ENCODE measurements around the gene ERN1.

ERN1 gene

DNA sequence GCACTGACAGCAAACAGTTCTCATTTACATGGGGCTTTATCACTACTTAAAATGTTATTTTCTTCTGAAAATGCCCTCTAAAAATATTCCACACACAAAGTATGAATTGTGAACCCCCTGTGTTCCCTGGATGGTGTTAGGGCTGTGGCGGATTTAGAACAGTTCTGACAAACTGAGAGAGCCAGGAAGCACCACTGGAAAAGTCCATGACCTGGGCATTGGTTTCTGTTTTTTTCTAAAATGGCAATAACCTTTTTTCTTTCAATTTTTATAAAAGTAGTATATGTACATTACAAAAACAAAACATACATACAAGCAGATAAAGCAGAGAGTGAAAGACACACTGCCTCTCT lies 21.0 kb upstream of the ERN1 start:
- TF ChIP-seq GATA3 (IDR thresholded peaks at IDR 0.05; ENCODE audit: low read depth, low read length) (no peak), GATA2 (IDR thresholded peaks at IDR 0.05; ENCODE audit: low read depth, low read length) (no peak)

DNA sequence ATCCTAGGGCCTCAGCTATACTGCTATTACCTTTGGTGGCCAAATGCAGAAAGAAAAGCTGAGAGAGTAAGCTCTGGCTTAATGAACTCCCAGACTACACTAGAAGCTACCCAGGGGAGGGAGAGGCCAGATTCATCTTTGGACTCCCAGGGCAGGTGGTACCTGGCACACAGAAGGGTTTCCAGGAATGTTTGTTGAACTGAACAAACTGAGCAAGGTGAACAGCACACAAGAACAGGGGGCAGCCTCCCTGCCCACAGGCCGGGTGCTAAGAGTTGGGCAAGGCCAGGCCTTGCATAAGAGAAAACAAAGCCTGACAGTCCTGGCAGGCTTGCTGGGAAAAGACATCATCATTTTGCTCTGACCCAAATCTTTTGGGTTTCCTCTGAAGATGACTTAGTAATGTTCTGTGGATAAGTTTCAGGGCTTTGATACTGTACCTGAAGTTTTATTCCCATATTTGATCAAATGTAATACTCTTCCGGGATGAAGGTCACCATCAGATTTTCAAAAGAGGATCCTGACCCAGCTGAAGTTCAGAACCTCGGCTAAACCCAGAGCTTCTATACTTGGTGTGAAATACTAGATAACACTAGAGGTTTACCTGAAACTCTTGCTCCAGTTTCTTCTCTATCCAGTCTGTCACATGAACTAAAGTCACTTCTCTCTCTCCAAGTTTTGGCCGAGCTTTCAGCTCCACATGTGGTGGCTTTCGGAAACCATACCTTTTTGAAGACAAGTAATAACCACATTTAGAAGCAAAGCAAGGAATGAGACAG lies 20.5 kb upstream of the ERN1 start:
- TF ChIP-seq GATA2 (IDR thresholded peaks at IDR 0.05; ENCODE audit: low read depth, low read length): no peak
- TF ChIP-seq GATA3 (IDR thresholded peaks at IDR 0.05; ENCODE audit: low read depth, low read length): no peak

DNA sequence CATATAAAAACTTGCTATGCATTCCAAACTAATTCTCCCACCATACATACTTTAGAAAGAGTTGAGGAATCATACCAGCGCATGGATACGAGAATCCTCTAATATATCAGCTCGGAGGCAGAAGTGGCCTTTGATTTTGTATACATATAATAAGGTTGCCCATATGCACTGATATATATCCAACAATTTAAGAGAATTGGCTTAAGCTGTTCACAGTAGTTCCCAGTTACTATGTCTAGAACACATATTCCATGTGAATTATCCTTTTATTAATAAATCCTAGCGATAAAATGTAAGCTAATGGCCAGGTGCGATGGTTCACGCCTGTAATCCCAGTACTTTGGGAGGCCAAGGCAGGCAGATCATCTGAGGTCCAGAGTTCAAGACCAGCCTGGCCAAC lies 19.3 kb upstream of the ERN1 start:
- TF ChIP-seq GATA3 (IDR thresholded peaks at IDR 0.05; ENCODE audit: low read depth, low read length) (no peak), GATA2 (IDR thresholded peaks at IDR 0.05; ENCODE audit: low read depth, low read length) (no peak)

DNA sequence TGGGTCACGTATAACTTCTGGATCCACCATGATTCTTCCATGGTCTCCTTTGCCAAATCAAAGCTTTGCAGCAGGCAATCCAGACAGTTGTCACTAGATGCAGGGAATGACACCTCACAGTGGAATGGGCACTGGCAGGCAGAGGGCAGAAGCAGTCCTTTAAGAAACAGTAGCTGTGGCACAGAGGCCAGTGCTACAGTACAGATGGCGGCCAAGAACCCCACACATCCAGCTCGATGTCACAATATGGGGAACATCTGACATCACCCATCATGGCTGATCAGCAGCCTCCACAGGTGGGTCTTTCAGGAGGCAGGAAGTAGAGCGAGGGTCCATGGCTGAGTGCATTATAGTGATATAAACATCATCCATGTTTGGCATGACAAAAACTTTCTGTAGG lies 18.8 kb upstream of the ERN1 start:
- TF ChIP-seq GATA3 (IDR thresholded peaks at IDR 0.05; ENCODE audit: low read depth, low read length) (no peak), GATA2 (IDR thresholded peaks at IDR 0.05; ENCODE audit: low read depth, low read length) (no peak)

DNA sequence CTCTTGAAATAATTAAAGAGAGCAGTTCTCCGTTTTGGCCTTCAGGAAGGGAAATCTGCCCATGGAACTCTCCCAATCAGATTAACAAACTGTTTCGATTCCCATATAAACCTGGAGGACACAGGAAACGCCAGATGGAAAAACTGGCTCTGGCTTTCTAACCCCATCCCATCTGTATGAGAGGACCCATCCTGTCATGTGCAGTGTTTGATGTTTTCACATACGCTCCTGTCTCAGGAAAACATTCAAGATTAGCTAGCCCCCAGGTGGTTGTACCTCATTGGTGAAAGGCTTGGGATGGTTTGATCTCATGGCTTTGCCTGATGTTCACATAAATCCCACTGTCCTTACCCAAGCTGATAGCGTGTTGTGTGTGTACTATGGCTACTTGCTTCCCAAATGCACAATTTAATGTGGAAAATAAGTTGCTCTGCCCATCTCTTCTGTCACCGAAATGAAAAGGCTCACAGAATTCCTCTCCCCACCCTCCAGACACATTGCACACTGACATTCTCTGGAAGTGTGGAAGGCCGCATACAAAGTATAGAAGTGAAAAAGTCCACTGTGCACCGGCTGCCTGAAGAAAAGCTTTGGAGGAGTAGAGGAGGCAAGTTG lies 18.2 kb upstream of the ERN1 start:
- TF ChIP-seq GATA2 (IDR thresholded peaks at IDR 0.05; ENCODE audit: low read depth, low read length) (peak; percentile 81), GATA3 (IDR thresholded peaks at IDR 0.05; ENCODE audit: low read depth, low read length) (no peak)

DNA sequence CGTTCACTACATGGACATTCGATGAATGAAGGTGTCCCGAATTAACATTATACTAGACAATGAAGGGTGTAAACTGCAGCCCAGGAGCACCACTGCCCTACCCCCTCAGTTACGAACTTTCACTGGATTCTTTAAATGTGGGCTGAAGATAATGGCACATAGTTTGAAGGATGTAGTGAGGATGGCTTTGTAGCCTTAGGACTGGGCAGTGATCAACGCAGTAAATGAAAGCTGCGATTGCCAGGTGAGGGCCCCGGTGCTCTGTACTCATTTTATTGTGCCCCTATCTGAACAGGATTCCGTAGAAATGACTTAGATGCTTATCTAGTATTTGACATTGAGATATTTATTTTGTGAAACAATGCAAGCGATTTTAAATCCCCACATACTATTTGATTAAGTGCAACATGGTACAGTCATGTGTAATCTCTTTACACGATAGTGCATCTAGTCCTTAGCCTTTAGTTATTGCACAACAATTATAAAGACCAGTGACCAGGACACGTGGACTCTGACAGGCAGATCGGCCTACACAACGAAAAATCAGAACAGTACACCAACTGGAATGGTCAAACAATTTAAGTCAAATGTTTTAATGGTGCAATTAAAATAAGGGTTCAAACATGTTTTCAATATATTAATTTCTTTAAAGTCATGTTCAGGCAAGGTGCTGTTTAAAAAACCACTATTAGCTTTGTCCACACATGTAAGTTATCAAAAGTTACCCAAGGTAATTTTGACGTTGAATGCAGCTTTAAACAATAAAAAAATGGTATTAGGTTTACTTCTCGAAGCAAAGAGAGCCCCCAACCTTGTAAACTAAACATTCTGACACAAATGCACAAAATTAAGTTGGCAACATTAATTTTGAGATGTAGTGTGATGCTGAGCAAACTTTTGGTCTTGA lies 17.4 kb upstream of the ERN1 start:
- TF ChIP-seq GATA2 (IDR thresholded peaks at IDR 0.05; ENCODE audit: low read depth, low read length) (peak; percentile 89), GATA3 (IDR thresholded peaks at IDR 0.05; ENCODE audit: low read depth, low read length) (peak; percentile 69; the same call in 1 of the 2 replicates)

DNA sequence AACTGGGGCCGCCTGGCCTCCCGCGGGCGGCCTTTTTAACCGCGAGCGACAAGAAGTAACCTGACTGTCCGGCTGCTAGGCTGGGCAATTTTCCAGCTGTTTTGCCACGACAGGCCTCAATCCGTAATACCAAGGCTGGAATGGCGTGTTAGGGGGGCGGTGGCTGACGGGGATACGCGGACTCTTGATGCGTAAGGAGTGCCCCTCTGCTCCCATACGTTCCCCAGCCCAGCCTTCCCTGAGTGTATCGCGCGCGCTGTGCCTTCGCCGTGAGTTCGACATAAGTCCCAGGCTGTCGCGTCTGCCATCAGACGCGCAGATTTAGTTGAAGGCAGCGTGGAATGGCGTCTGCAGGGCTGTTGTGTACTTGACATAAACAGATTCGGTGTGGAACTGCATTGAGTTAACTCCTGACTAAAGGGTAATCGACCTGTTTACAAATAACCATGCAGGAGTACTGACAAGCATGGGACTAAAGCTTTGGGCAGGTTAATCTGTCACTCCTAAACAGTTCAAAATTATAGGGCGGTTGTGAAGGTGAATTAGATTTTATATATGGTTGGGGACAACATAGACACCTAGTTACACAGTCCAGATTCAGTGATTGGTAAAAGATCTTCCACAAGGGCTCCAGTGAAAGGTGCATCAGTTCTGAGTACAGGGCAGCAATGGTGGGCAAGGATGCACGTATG lies 16.6 kb upstream of the ERN1 start:
- TF ChIP-seq GATA3 (IDR thresholded peaks at IDR 0.05; ENCODE audit: low read depth, low read length): no peak
- TF ChIP-seq GATA2 (IDR thresholded peaks at IDR 0.05; ENCODE audit: low read depth, low read length): no peak

DNA sequence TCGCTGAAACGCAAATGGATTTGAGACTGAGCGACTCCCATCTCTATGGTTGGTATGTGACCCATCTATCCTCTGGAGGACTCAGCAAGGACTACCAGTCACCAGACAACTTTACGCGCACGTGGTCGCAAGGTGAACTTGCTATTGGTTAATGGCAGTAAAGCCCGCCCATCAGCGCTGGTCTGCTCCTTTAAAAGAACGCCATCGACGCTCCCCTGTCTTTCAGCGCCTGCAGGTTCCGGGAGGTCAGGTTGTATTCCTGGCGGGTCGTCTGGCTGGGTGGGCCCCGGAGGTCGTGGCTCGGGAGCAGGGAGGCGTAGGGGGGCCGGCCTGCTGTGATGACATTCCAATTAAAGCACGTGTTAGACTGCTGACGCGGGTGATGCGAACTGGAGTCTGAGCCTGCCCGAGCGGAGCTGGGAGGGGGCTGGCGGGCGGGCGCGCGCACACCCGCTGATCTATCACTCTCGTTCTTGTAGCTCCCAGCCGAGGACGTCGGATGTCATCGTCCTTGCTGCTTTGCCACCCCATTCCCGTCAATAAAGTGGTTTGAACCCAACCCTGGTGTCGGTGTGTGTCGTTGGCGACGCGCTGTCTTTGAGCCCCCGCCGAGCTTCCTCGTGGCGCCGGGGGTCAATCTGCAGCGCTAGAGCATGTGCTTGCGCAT lies 15.9 kb upstream of the ERN1 start:
- TF ChIP-seq GATA2 (IDR thresholded peaks at IDR 0.05; ENCODE audit: low read depth, low read length) (no peak), GATA3 (IDR thresholded peaks at IDR 0.05; ENCODE audit: low read depth, low read length) (no peak)

DNA sequence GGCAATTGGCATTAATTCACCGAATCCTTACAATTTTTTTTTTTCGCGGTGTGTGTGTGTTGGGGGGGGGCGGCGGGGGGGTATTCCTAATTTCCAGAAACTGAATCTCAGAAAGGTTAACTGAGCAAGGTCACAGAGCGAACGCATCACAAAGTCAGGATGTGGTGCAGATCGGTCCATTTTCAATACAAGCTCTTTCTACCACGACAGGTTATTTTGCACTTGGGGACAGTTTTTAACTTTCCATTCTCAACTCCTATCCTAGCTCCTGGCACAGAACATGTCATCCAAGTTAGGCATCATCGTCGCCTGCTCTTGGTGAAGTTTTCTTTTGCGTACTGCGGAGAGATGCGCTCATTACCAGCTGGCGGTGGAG lies 15.4 kb upstream of the ERN1 start:
- TF ChIP-seq GATA3 (IDR thresholded peaks at IDR 0.05; ENCODE audit: low read depth, low read length): no peak
- no peak for TF ChIP-seq GATA2 (IDR thresholded peaks at IDR 0.05; ENCODE audit: low read depth, low read length)

DNA sequence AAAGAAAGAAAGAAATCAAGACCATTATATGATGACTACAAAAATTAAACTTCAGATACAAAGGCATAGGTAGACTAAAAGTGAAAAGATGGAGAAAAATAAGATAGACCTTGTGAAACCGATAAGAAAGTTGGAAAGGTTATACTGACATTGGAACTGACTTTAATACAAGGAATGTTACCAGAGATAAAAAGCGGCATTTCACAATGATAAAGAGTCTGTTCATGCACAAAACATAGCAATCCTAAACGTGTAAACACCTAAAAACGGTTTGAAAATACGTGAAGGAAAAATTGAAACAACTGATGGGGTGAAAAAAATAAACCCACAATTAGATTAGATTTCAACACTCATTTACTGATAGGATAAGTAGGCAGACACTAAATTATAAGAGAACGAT lies 9.6 kb upstream of the ERN1 start:
- no peak for TF ChIP-seq GATA2 (IDR thresholded peaks at IDR 0.05; ENCODE audit: low read depth, low read length)
- no peak for TF ChIP-seq GATA3 (IDR thresholded peaks at IDR 0.05; ENCODE audit: low read depth, low read length)

DNA sequence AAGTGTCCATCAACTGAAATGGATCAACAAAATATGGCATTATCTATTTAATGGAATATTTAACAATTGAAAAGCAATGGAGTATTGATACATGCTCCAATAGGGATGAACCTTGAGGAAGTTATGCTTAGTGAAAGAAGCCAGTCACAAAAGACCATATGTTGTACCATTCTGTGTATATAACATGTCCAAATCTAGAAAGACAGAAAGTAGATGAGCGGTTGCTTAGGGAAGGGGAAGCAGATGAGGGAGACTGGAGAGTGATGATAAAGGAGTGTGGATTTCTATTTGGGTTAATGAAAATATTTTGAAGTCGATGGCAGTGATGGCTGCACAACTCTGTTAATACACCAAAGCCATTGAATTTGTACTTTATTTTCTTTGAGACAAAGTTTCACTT lies 8.5 kb upstream of the ERN1 start:
- TF ChIP-seq GATA3 (IDR thresholded peaks at IDR 0.05; ENCODE audit: low read depth, low read length): no peak
- TF ChIP-seq GATA2 (IDR thresholded peaks at IDR 0.05; ENCODE audit: low read depth, low read length): no peak

DNA sequence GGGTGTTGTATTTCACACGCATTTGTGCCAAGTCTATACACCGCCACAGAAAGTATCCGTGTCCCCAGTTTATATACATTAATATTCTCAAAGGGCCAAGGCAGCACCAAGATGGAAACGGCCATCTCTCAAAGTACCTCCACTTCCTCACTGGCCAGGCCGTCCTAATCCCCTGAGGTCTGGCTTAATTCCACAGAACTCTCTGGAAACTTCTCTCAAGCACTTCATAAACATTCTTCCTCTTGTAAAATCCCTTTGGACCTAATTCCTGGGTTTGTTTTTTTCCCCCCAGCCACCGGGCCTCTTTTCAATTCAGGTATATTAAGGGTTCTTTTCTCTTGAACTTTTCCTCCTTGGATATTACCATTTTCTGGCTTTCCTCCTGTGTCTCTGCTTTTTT lies 5.1 kb upstream of the ERN1 start:
- TF ChIP-seq GATA3 (IDR thresholded peaks at IDR 0.05; ENCODE audit: low read depth, low read length) (no peak), GATA2 (IDR thresholded peaks at IDR 0.05; ENCODE audit: low read depth, low read length) (no peak)

DNA sequence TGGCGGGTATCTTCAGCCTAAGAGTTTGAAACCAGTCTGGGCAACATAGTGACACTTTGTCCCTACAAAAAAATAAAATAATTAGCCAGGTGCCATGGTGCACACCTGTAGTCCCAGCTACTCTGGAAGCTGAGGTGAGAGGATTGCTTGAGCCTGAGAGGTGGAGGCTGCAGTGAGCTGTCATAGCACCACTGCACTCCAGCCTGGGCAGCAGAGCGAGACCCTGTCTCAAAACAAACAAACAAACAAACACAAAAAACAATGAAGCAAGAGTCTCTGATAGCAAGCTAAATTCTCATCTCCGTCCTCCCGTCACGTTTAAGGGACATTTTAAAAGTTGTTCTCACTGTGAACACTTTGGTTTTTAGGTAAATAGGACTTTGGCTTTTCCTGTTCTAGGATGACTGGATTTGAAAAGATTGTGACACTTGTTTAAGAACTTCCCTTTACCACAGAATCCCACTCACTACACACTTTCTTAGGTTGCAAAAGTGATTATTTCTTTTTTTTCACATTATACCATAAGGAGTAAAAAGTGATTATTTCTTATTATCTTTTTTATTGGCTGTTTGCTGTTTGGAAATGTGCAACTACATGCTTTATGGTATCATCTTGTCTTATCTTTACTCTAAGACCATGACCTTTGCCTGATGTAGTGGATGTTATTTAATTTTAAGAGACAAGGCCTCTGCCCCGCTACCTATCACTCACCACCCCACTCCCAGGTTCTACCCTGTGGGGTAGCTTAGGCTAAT lies 4.4 kb upstream of the ERN1 start:
- TF ChIP-seq GATA3 (IDR thresholded peaks at IDR 0.05; ENCODE audit: low read depth, low read length): no peak
- no peak for TF ChIP-seq GATA2 (IDR thresholded peaks at IDR 0.05; ENCODE audit: low read depth, low read length)

Data from SH-SY5Y (cell line).